MCF 10A (cell line): Measurements from ENCODE around the gene CUEDC1. TPM values are rescaled to one million over a fixed set of nuclear protein-coding genes. Genes with fewer than 3 reads are reported as not detected.
A peak's percentile ranks its signal among the peaks of the same experiment; 100 is the strongest.

Experiments used
- BruUV-seq: library from RNA; stranded (reverse); fragments of 400-500 nt; replicated peaks from 2 replicates; lab custom pipeline; 2021; lab: Mats Ljungman, UMichigan
- CTCF ChIA-PET: fragments of 300-600 bp; sonication (Branson Sonifier 250); formaldehyde crosslinking; extraction: SDS; loops from one replicate; lab custom pipeline; 2021; ENCODE audit warnings: antibody characterized with exemption, inconsistent platforms; lab: Yijun Ruan, JAX
- POLR2A ChIA-PET: fragments of 300-600, 350-650 bp; sonication (Branson Sonifier 250); formaldehyde crosslinking; extraction: SDS; loops from one replicate; lab custom pipeline; 2020; ENCODE audit warnings: antibody characterized with exemption, inconsistent platforms; lab: Yijun Ruan, JAX
- DNase-seq: peaks from one replicate; pipeline ENCODE4 v3.0.0-alpha.2; 2018; ENCODE audit not compliant: unreplicated experiment
- H3K27ac Mint-ChIP-seq: one replicate; pipeline ENCODE4 v1.8.0; 2022; ENCODE audit warnings: mild to moderate bottlenecking, low read depth, mixed read lengths; ENCODE audit not compliant: unreplicated experiment
- H3K27me3 Mint-ChIP-seq: one replicate; pipeline ENCODE4 v1.8.0; 2022; ENCODE audit warnings: mixed read lengths; ENCODE audit not compliant: insufficient read depth, unreplicated experiment
- H3K36me3 Mint-ChIP-seq: one replicate; pipeline ENCODE4 v1.8.0; 2022; ENCODE audit warnings: mild to moderate bottlenecking, moderate library complexity, mixed read lengths; ENCODE audit not compliant: insufficient read depth, unreplicated experiment
- H3K4me1 Mint-ChIP-seq: one replicate; pipeline ENCODE4 v1.8.0; 2022; ENCODE audit warnings: mixed read lengths; ENCODE audit not compliant: insufficient read depth, unreplicated experiment
- H3K4me3 Mint-ChIP-seq: one replicate; pipeline ENCODE4 v1.8.0; 2022; ENCODE audit warnings: mild to moderate bottlenecking, moderate library complexity, mixed read lengths; ENCODE audit not compliant: unreplicated experiment
- H3K9me3 Mint-ChIP-seq: one replicate; pipeline ENCODE4 v1.8.0; 2022; ENCODE audit warnings: mixed read lengths; ENCODE audit not compliant: unreplicated experiment
- CTCF ChIP-seq: fragments of 200-600 bp; IDR thresholded peaks from one replicate; pipeline ENCODE4 v1.8.0; 2022; ENCODE audit warnings: antibody characterized with exemption, mild to moderate bottlenecking; ENCODE audit not compliant: unreplicated experiment
- intact Hi-C: fragments of 100-400 bp; cut with micrococcal nuclease; formaldehyde crosslinking; loops from 2 replicates; pipeline ENCODE4 v1.14.1; 2022
- total RNA-seq: library from RNA; stranded (reverse); gene quantifications from 2 replicates; pipeline ENCODE4 v1.2.3, GENCODE V29; 2022

The CUEDC1 gene
- total RNA-seq, 1 experiment from 2014 or later, result 15.6 TPM

- TF ChIP-seq CTCF, result no peak
- ChIA-PET CTCF (interaction anchor here (0.6 to 15.6 kb wide), 40 partner anchors 9 to 768 kb away, joined by 3 to 418 read pairs (median 4); partner anchors contain the start of genes CUEDC1, MRPS23 and RNF43), POLR2A (interaction anchor here (1.1 to 6.5 kb wide), 17 partner anchors 8 to 419 kb away, joined by 3 to 62 read pairs (median 6); partner anchors contain the start of genes MRPS23, RNF43, SRSF1 and VEZF1)
- H3K27ac Mint-ChIP-seq, result no peak overlapping the region
- peaks cover 18% of the 10 kb centered on the region for H3K4me1 Mint-ChIP-seq
- intact Hi-C loops, result loop anchor here (1.0 to 10.0 kb wide), 3 partner anchors 114 to 894 kb away; no protein-coding TSS in a partner anchor
- BruUV-seq, result no TSS peak
- no peak for DNase-seq
- H3K9me3 Mint-ChIP-seq, result no peaks in the 10 kb centered on the region
- H3K27me3 Mint-ChIP-seq, result no peaks in the 10 kb centered on the region
- peaks cover 80% of the 10 kb centered on the region for H3K36me3 Mint-ChIP-seq
- H3K4me3 Mint-ChIP-seq, result no peak overlapping the region
Observed at GRCh38 chr17:57999010-57999495, 43.8 kb upstream of the CUEDC1 start.

- POLR2A ChIA-PET, result interaction anchor here (0.6 to 6.5 kb wide), 12 partner anchors 8 to 1056 kb away, joined by 3 to 62 read pairs (median 4); partner anchors contain the start of genes CUEDC1, DYNLL2, MRPS23 and SRSF1
- CTCF ChIA-PET, result interaction anchor here (0.6 to 15.6 kb wide), 15 partner anchors 10 to 1218 kb away, joined by 3 to 418 read pairs (median 3); partner anchors contain the start of gene MRPS23
- TF ChIP-seq CTCF, result no peak
- H3K36me3 Mint-ChIP-seq, result peaks cover 71% of the 10 kb centered on the region
- no peaks in the 10 kb centered on the region for H3K9me3 Mint-ChIP-seq
- H3K4me3 Mint-ChIP-seq, result no peak overlapping the region
- no TSS peak for BruUV-seq
- intact Hi-C loops, result loop anchor here (10.0 kb wide), 1 partner anchor 892 kb away; no protein-coding TSS in a partner anchor
- DNase-seq, result no peak
- H3K27me3 Mint-ChIP-seq, result no peaks in the 10 kb centered on the region
- H3K27ac Mint-ChIP-seq, result no peak overlapping the region
- H3K4me1 Mint-ChIP-seq, result peaks cover 9% of the 10 kb centered on the region
Observed at GRCh38 chr17:57997085-57997809, 42.0 kb upstream of the CUEDC1 start.

- DNase-seq, result peak; percentile 85
- Mint-ChIP-seq H3K9me3 (no peaks in the 10 kb centered on the region), H3K27ac (peak overlapping the region; percentile 50), H3K27me3 (no peaks in the 10 kb centered on the region), H3K4me1 (peaks cover 6% of the 10 kb centered on the region), H3K4me3 (no peak overlapping the region), H3K36me3 (peaks cover 53% of the 10 kb centered on the region)
- TF ChIP-seq CTCF, result peak; percentile 70
- no TSS peak for BruUV-seq
- intact Hi-C loops, result loop anchor here (1.0 to 10.0 kb wide), 4 partner anchors 103 to 891 kb away; no protein-coding TSS in a partner anchor
- CTCF ChIA-PET, result interaction anchor here (0.6 to 15.6 kb wide), 16 partner anchors 40 to 887 kb away, joined by 3 to 418 read pairs (median 4); partner anchors contain the start of gene MRPS23
- POLR2A ChIA-PET, result interaction anchor here (0.6 to 6.5 kb wide), 13 partner anchors 9 to 825 kb away, joined by 3 to 52 read pairs (median 3); partner anchors contain the start of genes MRPS23 and SRSF1
Observed at GRCh38 chr17:57995076-57995956, 40.1 kb upstream of the CUEDC1 start.
